B cell (primary cell): ENCODE measurements around the gene CNKSR2. TPM values are rescaled to one million over a fixed set of nuclear protein-coding genes. Genes with fewer than 3 reads are reported as not detected.

Experiments used
- ATAC-seq: fragments of 200-7000 bp; cut with Tn5 transposase; one replicate; pipeline ENCODE4 v1.10.0; 2021; ENCODE audit warnings: low read depth, mild to moderate bottlenecking, moderate number of reproducible peaks, moderate library complexity
- CTCF ChIA-PET: fragments of 350-600 bp; sonication (Branson Sonifier 250); formaldehyde crosslinking; loops from one replicate; lab custom pipeline; 2021; ENCODE audit warnings: antibody characterized with exemption, inconsistent platforms; lab: Charles Lee
- POLR2A ChIA-PET: fragments of 350-600 bp; sonication (Branson Sonifier 250); formaldehyde crosslinking; loops from one replicate; lab custom pipeline; 2021; ENCODE audit warnings: antibody characterized with exemption; lab: Charles Lee
- DNase-seq: peaks from one replicate; pipeline ENCODE4 v3.0.0; 2013
- H2AFZ ChIP-seq: 2 replicates; pipeline ENCODE4 v1.6.1; 2012; ENCODE audit warnings: mild to moderate bottlenecking, low read depth, low read length; ENCODE audit not compliant: insufficient read depth, poor library complexity, severe bottlenecking
- H3K27ac ChIP-seq, 2 donors: 1 replicate in 1 of 2; 2 replicates in 1 of 2; pipeline ENCODE4 v1.5.1; 2012 to 2013; ENCODE audit warnings: low read length in 2 of 2, mild to moderate bottlenecking in 2 of 2, moderate library complexity in 1 of 2
- H3K27me3 ChIP-seq, 4 experiments: fragments of 200-600 bp in 1 of 4; sonication (generic) in 1 of 4; replicated peaks in 1 of 4; 1 replicate in 2 of 4; 2 replicates in 2 of 4; pipeline versions ENCODE4 v1.6.1 to v1.7.0; 2013 to 2016; ENCODE audit warnings: low read length in 3 of 4, mild to moderate bottlenecking in 2 of 4, mixed read lengths in 1 of 4, moderate library complexity in 1 of 4; ENCODE audit not compliant: insufficient read depth in 4 of 4, control insufficient read depth in 3 of 4; ENCODE audit errors: control extremely low read depth in 1 of 4
- H3K36me3 ChIP-seq, 2 experiments: replicated peaks in 1 of 2; 1 replicate in 1 of 2; 2 replicates in 1 of 2; pipeline versions ENCODE4 v1.6.1 to v1.7.1; 2013; ENCODE audit warnings: low read length in 1 of 2; ENCODE audit not compliant: insufficient read depth in 2 of 2, control insufficient read depth in 1 of 2; ENCODE audit errors: control extremely low read depth in 1 of 2, extremely low read depth in 1 of 2
- H3K4me1 ChIP-seq, 2 donors: fragments of 200-600 bp in 1 of 2; sonication (generic) in 1 of 2; 1 replicate in 1 of 2; 2 replicates in 1 of 2; pipeline versions ENCODE4 v1.5.1 to v1.6.1; 2013 to 2017; ENCODE audit warnings: low read length in 2 of 2; ENCODE audit not compliant: control insufficient read depth in 2 of 2, insufficient read depth in 2 of 2
- H3K4me2 ChIP-seq: replicated peaks from 2 replicates; pipeline ENCODE3; 2012; ENCODE audit warnings: mild to moderate bottlenecking, low read depth, low read length; ENCODE audit not compliant: poor library complexity, severe bottlenecking
- H3K4me3 ChIP-seq, 5 experiments: fragments of 200-600 bp in 1 of 5; sonication (generic) in 1 of 5; 1 replicate in 3 of 5; 2 replicates in 2 of 5; pipeline versions ENCODE4 v1.5.1 to v1.7.0; 2011 to 2016; ENCODE audit warnings: low read length in 4 of 5, mild to moderate bottlenecking in 4 of 5, low read depth in 2 of 5, control low read depth in 1 of 5, moderate library complexity in 1 of 5; ENCODE audit not compliant: insufficient read depth in 1 of 5; ENCODE audit errors: control extremely low read depth in 1 of 5, extremely low read depth in 1 of 5
- H3K79me2 ChIP-seq: fragments of 200-600 bp; sonication (generic); one replicate; pipeline ENCODE4 v1.6.0; 2016; ENCODE audit warnings: low read length; ENCODE audit not compliant: control insufficient read depth, insufficient read depth
- H3K9ac ChIP-seq: fragments of 200-600 bp; sonication (generic); 2 replicates; pipeline ENCODE4 v1.6.1; 2017; ENCODE audit warnings: mild to moderate bottlenecking, low read length, moderate library complexity
- H3K9me3 ChIP-seq, 3 donors: one replicate each; pipeline versions ENCODE4 v1.6.1 to v1.7.1; 2013; ENCODE audit warnings: low read length in 2 of 3; ENCODE audit not compliant: control insufficient read depth in 2 of 3, insufficient read depth in 1 of 3; ENCODE audit errors: control extremely low read depth in 1 of 3
- H4K20me1 ChIP-seq: 2 replicates; pipeline ENCODE4 v1.6.0; 2012; ENCODE audit warnings: mild to moderate bottlenecking, low read length; ENCODE audit not compliant: insufficient read depth, control insufficient read depth, poor library complexity, severe bottlenecking
- H3K27ac Mint-ChIP-seq: one replicate; pipeline ENCODE4 v1.8.0; 2021; ENCODE audit warnings: mixed read lengths
- H3K27me3 Mint-ChIP-seq: one replicate; pipeline ENCODE4 v1.8.0; 2021; ENCODE audit warnings: mixed read lengths
- H3K4me1 Mint-ChIP-seq: one replicate; pipeline ENCODE4 v1.8.0; 2021; ENCODE audit warnings: mixed read lengths
- H3K4me3 Mint-ChIP-seq: one replicate; pipeline ENCODE4 v1.8.0; 2021; ENCODE audit warnings: mixed read lengths
- H3K9me3 Mint-ChIP-seq: one replicate; pipeline ENCODE4 v1.8.0; 2022; ENCODE audit warnings: mixed read lengths; ENCODE audit not compliant: insufficient read depth
- EZH2 ChIP-seq: IDR thresholded peaks from 2 replicates; pipeline ENCODE4 v1.6.1; 2012; ENCODE audit warnings: borderline replicate concordance, low read depth, mild to moderate bottlenecking, moderate library complexity, low read length; ENCODE audit not compliant: insufficient read depth, poor library complexity, severe bottlenecking
- WGBS: methylation state at CpG from one replicate; pipeline ENCODE4 v1.1.5; 2013; ENCODE audit warnings: missing lambda C conversion rate; ENCODE audit not compliant: insufficient coverage; 5-methylcytosine and 5-hydroxymethylcytosine counted together
- intact Hi-C: fragments of 100-400 bp; cut with micrococcal nuclease; formaldehyde crosslinking; loops from one replicate; pipeline ENCODE4 v1.10.0; 2022
- polyA plus RNA-seq: library from polyadenylated mRNA; depleted of rRNA; stranded (reverse); fragments of >200 nt; gene quantifications from 2 replicates; pipeline ENCODE4 v1.2.3, GENCODE V29; 2012
- total RNA-seq, 2 donors: library from RNA; stranded (reverse); fragments of 120-200 nt in 1 of 2; gene quantifications; 1 replicate in 1 of 2; 2 replicates in 1 of 2; pipeline versions ENCODE4 v1.2.3 to v1.2.4, GENCODE V29; 2013 to 2022
- TF ChIP-seq, protein P1 (sequence below): fragments of 200-600 bp; IDR thresholded peaks from one replicate; pipeline ENCODE4 v1.8.0; 2022; ENCODE audit warnings: antibody characterized with exemption, mild to moderate bottlenecking

CNKSR2 gene
- total and polyA plus RNA-seq, 2 donors (not counting 1 experiment from before 2014, with no cell fraction given) = 11.5 to 18.8 TPM

DNA sequence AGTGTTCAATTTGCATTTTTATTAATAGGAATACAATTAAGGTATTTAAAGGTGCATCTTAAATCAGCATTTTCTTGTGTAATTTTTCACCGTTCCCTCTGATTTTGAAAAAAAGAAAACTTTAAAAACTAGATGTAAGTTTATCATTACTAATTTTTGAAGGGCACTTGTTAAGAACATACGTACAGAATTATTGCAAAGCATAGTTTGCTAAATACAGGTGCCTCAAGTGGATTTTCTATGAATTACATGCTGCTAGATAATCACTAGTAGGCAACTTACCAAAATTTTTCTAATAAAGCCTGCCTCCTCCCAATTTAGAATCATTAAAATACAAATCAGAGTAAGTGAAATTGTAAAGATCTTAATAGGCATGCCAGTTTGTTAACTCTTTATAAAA, 8.5 kb downstream of the CNKSR2 start:
- ChIA-PET POLR2A (no interaction called here), CTCF (interaction anchor here (0.7 kb wide), 1 partner anchor 76 kb away, joined by 3 read pairs; no protein-coding TSS in a partner anchor)
- ATAC-seq (peak; percentile 41), DNase-seq (peak; percentile 14)
- H3K27ac ChIP-seq = no peak overlapping the region
- no peaks in the 10 kb centered on the region for H3K36me3 ChIP-seq
- Mint-ChIP-seq H3K4me1 (peaks cover 21% of the 10 kb centered on the region), H3K4me3 (no peak overlapping the region), H3K9me3 (no peaks in the 10 kb centered on the region), H3K27ac (no peak overlapping the region), H3K27me3 (no peaks in the 10 kb centered on the region)
- H2AFZ ChIP-seq = no peak overlapping the region
- H3K79me2 ChIP-seq = peaks cover 12% of the 10 kb centered on the region
- H3K4me2 ChIP-seq = no peak overlapping the region
- no peak overlapping the region for H3K4me3 ChIP-seq
- no peak for TF ChIP-seq EZH2
- TF ChIP-seq, protein P1, sequence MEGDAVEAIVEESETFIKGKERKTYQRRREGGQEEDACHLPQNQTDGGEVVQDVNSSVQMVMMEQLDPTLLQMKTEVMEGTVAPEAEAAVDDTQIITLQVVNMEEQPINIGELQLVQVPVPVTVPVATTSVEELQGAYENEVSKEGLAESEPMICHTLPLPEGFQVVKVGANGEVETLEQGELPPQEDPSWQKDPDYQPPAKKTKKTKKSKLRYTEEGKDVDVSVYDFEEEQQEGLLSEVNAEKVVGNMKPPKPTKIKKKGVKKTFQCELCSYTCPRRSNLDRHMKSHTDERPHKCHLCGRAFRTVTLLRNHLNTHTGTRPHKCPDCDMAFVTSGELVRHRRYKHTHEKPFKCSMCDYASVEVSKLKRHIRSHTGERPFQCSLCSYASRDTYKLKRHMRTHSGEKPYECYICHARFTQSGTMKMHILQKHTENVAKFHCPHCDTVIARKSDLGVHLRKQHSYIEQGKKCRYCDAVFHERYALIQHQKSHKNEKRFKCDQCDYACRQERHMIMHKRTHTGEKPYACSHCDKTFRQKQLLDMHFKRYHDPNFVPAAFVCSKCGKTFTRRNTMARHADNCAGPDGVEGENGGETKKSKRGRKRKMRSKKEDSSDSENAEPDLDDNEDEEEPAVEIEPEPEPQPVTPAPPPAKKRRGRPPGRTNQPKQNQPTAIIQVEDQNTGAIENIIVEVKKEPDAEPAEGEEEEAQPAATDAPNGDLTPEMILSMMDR = peak; percentile 58
- no peaks in the 10 kb centered on the region for H3K27me3 ChIP-seq
- intact Hi-C loops = no loop called here
- no CpG with 5 or more reads among the region's 2 CpGs for WGBS
- H4K20me1 ChIP-seq = no peaks in the 10 kb centered on the region
- no peak overlapping the region for H3K9ac ChIP-seq
- no peaks in the 10 kb centered on the region for H3K9me3 ChIP-seq
- H3K4me1 ChIP-seq = no peaks in the 10 kb centered on the region

DNA sequence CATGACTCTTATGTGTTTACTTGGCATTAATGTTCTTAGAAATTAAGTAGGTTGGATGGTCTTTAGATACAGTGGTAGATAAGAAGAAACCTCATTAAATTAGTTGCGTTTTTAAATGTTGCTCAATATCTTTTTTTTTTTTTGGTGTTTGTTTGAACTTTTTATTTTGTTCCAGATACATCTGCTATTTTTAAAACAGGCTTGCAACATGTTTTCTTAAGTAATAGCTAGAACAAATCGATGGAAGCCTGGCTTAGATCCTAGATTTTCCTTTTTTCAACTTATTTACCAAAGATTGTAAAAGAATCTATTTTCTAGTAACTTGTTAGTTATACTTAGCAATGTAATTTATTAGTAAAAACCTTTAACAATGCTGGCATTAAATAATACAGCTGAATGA, 9.3 kb downstream of the CNKSR2 start:
- H2AFZ ChIP-seq = no peak overlapping the region
- Mint-ChIP-seq H3K27me3 (no peaks in the 10 kb centered on the region), H3K9me3 (no peaks in the 10 kb centered on the region), H3K27ac (no peak overlapping the region), H3K4me1 (peaks cover 18% of the 10 kb centered on the region), H3K4me3 (no peak overlapping the region)
- H3K4me3 ChIP-seq = no peak overlapping the region
- no peak for TF ChIP-seq EZH2
- TF ChIP-seq, protein P1 = no peak
- H3K4me1 ChIP-seq = no peaks in the 10 kb centered on the region
- H3K9ac ChIP-seq = no peak overlapping the region
- DNase-seq = no peak
- ChIA-PET POLR2A (no interaction called here), CTCF (no interaction called here)
- intact Hi-C loops = no loop called here
- no peaks in the 10 kb centered on the region for H4K20me1 ChIP-seq
- H3K4me2 ChIP-seq = no peak overlapping the region
- WGBS = no CpG with 5 or more reads among the region's 2 CpGs
- H3K27me3 ChIP-seq = no peaks in the 10 kb centered on the region
- H3K9me3 ChIP-seq = no peaks in the 10 kb centered on the region
- no peak for ATAC-seq
- H3K79me2 ChIP-seq = peaks cover 12% of the 10 kb centered on the region
- H3K27ac ChIP-seq = no peak overlapping the region
- no peaks in the 10 kb centered on the region for H3K36me3 ChIP-seq
